ENCODE results near the gene SH2D2A.

SH2D2A gene

DNA sequence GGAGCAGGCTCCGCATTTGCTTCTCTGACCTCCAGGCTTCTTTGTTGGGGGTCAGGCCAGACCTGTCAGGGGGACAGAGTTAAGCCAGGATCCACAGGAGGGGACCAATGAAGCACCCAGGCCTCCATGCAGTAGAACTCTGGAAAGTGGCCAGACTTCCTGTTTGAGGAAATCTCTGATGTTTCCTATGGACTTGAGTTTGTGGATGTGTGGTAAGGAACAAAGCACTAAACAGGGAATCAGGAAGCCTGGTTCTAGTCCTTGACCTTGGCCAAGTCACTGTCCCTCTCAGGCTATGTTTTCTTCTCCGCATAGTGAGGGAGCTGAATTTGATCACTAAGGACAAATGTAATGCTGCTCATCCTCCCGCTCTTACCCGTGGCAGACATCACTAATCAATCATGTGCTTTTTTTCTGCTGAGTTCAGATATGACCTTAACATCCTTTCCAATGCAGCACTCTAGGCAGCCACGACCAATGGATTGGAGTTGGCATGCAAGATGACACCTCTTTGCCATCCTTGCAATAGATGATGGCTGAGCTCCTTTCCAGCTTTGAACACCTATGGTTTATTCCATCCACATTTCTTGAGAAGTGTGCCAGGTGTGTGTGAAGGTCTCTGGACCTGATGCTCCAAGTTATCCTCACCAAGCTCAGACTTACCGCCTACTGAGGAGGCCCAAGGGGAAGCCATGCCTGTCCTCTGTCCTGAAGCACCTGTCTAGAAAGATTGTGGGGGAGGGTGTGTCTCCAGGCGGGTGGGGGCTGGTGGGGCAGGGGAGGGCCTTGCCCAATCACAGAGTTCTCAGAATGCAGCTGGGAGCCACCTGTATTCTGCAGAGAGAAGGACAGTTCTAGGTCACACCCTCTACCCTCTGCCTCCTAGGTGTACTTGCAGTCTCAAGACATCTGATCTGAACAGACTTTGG, 9.9 kb downstream of the SH2D2A start:
- H3K27ac ChIP-seq, result no peak overlapping the region
- TF ChIP-seq, protein P1, sequence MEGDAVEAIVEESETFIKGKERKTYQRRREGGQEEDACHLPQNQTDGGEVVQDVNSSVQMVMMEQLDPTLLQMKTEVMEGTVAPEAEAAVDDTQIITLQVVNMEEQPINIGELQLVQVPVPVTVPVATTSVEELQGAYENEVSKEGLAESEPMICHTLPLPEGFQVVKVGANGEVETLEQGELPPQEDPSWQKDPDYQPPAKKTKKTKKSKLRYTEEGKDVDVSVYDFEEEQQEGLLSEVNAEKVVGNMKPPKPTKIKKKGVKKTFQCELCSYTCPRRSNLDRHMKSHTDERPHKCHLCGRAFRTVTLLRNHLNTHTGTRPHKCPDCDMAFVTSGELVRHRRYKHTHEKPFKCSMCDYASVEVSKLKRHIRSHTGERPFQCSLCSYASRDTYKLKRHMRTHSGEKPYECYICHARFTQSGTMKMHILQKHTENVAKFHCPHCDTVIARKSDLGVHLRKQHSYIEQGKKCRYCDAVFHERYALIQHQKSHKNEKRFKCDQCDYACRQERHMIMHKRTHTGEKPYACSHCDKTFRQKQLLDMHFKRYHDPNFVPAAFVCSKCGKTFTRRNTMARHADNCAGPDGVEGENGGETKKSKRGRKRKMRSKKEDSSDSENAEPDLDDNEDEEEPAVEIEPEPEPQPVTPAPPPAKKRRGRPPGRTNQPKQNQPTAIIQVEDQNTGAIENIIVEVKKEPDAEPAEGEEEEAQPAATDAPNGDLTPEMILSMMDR (conservative IDR thresholded peaks at IDR 0.05), result no peak
- TF ChIP-seq ZFX (IDR thresholded peaks at IDR 0.05), result no peak

DNA sequence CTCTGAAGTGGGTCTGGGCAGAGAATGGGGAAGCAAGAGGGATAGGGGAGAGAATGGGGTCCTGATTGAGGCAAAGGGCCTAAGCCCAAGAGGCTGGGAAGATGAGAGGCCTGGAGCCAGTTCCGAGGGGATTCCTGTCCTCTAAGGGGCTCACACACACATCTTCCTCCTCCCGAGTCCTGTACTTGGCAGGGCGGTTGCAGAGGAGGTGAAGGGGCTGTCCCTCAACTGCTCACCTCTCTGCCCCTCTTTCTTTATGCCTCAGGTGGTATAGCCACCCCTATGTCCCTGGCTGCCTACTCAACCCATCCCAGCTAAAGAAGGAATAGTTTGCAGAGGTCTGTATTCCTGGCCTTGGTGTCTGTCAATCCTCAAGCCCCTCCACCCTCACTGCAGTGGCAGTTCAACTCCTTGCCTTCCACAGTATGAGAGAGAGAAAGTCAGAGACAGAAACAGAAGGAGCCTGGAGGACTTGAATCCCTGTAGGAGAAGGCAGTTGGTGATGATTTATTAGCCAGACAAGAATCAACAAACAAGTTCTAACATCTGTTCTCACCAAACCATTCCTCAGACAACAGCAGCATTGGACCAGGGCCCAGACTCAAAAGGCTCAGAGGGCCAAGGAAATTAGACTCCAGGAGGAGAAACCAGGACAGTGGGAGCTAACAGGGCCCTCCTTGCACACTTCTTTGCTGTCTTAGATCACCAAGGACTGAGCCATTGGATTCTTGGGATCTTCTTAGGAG, 10.7 kb downstream of the SH2D2A start:
- H3K27ac ChIP-seq, result no peak overlapping the region
- no peak for TF ChIP-seq ZFX (IDR thresholded peaks at IDR 0.05)
- TF ChIP-seq, protein P1 (conservative IDR thresholded peaks at IDR 0.05), result no peak

DNA sequence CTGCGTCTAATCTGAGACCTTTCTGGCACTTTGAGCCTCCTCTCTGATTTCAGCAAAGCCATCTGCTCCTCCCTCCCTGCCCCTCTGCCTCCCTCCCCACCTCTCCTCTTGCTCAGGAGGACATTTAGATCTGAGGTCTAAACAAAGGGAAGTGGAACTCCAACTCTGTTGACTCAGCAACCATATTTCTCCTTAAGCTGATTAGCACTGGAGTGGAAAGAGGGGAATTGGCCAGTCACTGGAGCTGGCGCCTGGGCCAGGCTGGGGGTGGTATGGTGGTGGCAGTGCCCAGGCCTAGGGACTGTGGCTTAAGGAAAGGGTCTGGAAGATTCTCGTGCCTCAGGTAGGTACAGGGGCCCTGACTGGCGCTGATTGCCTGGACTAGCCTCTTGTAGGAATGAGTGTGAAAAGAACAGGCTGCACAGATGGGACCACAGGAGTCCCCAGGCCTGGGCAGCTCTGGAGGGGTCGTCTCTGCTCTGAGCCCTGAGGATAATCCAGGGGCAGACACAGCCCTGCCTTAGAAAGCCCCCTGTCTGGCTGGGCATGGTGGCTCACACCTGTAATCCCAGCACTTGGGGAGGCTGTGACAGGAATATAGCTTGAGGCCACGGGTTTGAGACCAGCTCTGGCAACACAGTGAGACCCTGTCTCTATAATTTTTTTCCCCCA, 11.9 kb downstream of the SH2D2A start:
- no peak overlapping the region for H3K27ac ChIP-seq
- TF ChIP-seq, protein P1 (conservative IDR thresholded peaks at IDR 0.05), result no peak
- no peak for TF ChIP-seq ZFX (IDR thresholded peaks at IDR 0.05)

DNA sequence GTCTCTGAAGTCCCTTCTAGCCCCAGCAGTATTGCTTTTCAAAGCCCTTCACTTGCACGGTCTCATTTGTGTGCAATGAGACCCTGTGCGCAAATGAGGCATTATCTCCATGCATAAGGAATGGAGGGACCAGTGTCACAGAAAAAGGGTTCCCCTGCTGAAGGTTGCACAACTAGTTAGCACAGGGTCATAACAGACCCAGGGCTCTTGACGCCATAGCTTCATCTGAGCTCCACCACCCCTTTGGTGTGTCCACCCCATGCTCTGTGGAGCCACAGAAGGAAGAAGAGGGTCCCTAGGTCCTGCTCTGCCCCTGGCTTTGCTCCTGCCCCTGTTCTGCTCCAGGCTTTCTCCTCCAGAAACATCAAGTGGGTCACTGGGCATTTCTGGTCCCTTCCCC, 12.6 kb downstream of the SH2D2A start:
- TF ChIP-seq, protein P1 (conservative IDR thresholded peaks at IDR 0.05), result no peak
- TF ChIP-seq ZFX (IDR thresholded peaks at IDR 0.05), result no peak
- H3K27ac ChIP-seq, result no peak overlapping the region

DNA sequence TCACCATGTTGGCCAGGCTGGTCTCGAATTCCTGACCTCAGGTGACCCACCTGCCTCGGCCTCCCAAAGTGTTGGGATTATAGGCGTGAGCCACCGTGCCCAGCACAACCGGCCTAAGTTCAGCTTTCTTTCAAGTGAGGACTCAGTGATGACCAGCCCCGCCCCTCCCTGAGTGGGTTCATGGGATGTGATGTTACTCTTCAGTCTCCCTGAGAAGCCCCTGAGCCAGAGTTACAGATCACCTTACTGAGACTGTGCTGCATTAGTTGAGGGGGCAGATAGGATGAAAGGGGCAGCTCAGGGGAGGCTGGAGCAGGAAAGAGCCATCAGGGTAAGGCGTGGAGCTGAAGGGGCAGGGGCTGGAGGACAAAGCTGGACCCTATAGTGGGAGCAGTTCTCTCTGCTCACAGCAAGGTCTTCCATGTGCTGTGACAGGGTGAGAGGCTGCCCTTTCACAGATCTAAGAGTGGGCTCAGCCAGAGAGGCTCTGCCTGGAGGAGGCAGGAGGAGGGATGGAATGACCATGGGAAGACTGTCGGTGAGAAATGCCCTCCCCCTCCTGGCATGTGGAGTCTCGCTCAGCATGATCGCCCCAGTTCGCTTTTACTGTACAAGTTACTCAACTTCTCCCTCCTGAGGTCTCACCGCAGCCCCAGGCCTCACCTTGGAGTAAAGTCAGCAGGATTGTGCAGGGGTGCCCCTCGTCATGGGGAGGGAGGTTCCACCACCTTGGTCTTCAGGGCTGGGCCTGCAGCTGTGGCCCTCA, 13.4 kb downstream of the SH2D2A start:
- TF ChIP-seq, protein P1 (conservative IDR thresholded peaks at IDR 0.05), result no peak
- no peak for TF ChIP-seq ZFX (IDR thresholded peaks at IDR 0.05)
- H3K27ac ChIP-seq, result no peak overlapping the region

DNA sequence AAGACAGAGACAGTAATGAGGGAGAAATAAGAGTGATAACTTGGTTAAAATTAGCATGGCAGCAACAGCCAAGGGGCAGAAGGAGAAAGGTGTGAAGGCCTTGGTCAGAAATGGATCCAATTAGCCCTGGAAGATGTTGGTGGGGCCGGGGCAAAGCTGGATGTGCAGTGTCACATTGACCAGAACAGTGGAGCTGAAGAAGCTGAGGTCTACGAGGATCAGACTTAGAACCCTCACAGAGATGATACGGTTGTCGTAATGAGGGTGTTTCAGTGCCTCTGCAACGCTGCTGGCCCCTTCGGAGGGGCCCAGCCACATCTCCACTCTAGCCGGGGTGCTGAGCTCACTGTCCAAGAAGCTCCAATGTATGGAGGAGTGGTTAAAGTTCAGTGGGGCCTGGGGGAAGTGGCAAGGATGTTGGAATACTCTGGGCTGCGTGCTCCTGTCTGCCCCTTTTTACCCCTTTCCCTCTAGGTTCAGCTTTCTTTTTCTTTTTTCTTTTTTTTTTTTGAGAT, 14.2 kb downstream of the SH2D2A start:
- no peak overlapping the region for H3K27ac ChIP-seq
- TF ChIP-seq ZFX (IDR thresholded peaks at IDR 0.05), result no peak
- TF ChIP-seq, protein P1 (conservative IDR thresholded peaks at IDR 0.05), result no peak
